RWPE2 (cell line): ENCODE data around the gene OPRL1.

ENCODE experiments used
- ATAC-seq: fragments of 200-7000 bp; cut with Tn5 transposase; 3 replicates; pipeline ENCODE4 v1.9.1; 2021; ENCODE audit warnings: low read depth
- DNase-seq: peaks from one replicate; pipeline ENCODE4 v3.0.0-alpha.2; 2020; ENCODE audit warnings: low spot score
- H3K27ac ChIP-seq: fragments of 450-650 bp; 2 replicates; pipeline ENCODE4 v1.5.1; 2017; ENCODE audit warnings: mild to moderate bottlenecking; ENCODE audit not compliant: poor library complexity, severe bottlenecking
- H3K27me3 ChIP-seq: fragments of 250-450 bp; sonication (Bioruptor Pico); 2 replicates; pipeline ENCODE4 v1.5.1; 2021; ENCODE audit warnings: mild to moderate bottlenecking, moderate library complexity; ENCODE audit not compliant: insufficient read depth, poor library complexity, severe bottlenecking
- H3K36me3 ChIP-seq: fragments of 250-450 bp; sonication (Bioruptor Pico); 2 replicates; pipeline ENCODE4 v1.5.1; 2020; ENCODE audit warnings: low read depth, mild to moderate bottlenecking, moderate library complexity
- H3K4me1 ChIP-seq: fragments of 250-450 bp; sonication (Bioruptor Pico); 2 replicates; pipeline ENCODE4 v1.5.1; 2021; ENCODE audit warnings: mild to moderate bottlenecking, moderate library complexity; ENCODE audit not compliant: insufficient read depth, poor library complexity, severe bottlenecking
- H3K4me3 ChIP-seq: fragments of 250-450 bp; sonication (Bioruptor Pico); 2 replicates; pipeline ENCODE4 v1.5.1; 2021; ENCODE audit warnings: mild to moderate bottlenecking, moderate library complexity; ENCODE audit not compliant: severe bottlenecking
- H3K9me3 ChIP-seq: fragments of 250-450 bp; sonication (Bioruptor Pico); 2 replicates; pipeline ENCODE4 v1.5.1; 2021; ENCODE audit warnings: mild to moderate bottlenecking, moderate library complexity; ENCODE audit not compliant: severe bottlenecking
- CTCF ChIP-seq: fragments of 450-650 bp; IDR thresholded peaks from one replicate; pipeline ENCODE4 v1.5.1; 2017; ENCODE audit warnings: mild to moderate bottlenecking, moderate library complexity; ENCODE audit not compliant: poor library complexity, severe bottlenecking

OPRL1 gene

GRCh38 chr20:64136004-64136710, 56.3 kb downstream of the OPRL1 start:
- Histone ChIP-seq H3K36me3 (no peaks in the 10 kb centered on the region), H3K4me1 (no peaks in the 10 kb centered on the region), H3K27me3 (peaks cover 5% of the 10 kb centered on the region), H3K9me3 (no peaks in the 10 kb centered on the region), H3K4me3 (no peak overlapping the region), H3K27ac (no peak overlapping the region)
- ATAC-seq (no peak), DNase-seq (peak; percentile 53)
- TF ChIP-seq CTCF = no peak

GRCh38 chr20:64137598-64138031, 57.7 kb downstream of the OPRL1 start:
- Histone ChIP-seq H3K27me3 (peaks cover 5% of the 10 kb centered on the region), H3K4me3 (no peak overlapping the region), H3K9me3 (no peaks in the 10 kb centered on the region), H3K27ac (no peak overlapping the region), H3K4me1 (no peaks in the 10 kb centered on the region), H3K36me3 (no peaks in the 10 kb centered on the region)
- TF ChIP-seq CTCF = no peak
- no peak for ATAC-seq
- peak; percentile 76 for DNase-seq

GRCh38 chr20:64138276-64138815, 58.5 kb downstream of the OPRL1 start:
- ATAC-seq = no peak
- Histone ChIP-seq H3K36me3 (no peaks in the 10 kb centered on the region), H3K27ac (no peak overlapping the region), H3K27me3 (peaks cover 5% of the 10 kb centered on the region), H3K4me3 (no peak overlapping the region), H3K4me1 (no peaks in the 10 kb centered on the region), H3K9me3 (no peaks in the 10 kb centered on the region)
- peak; percentile 77 for DNase-seq
- TF ChIP-seq CTCF = no peak

- DNase-seq = peak; percentile 79
- Histone ChIP-seq H3K27me3 (peaks cover under 1% of the 10 kb centered on the region), H3K9me3 (no peaks in the 10 kb centered on the region), H3K4me3 (no peak overlapping the region), H3K36me3 (no peaks in the 10 kb centered on the region), H3K27ac (no peak overlapping the region), H3K4me1 (no peaks in the 10 kb centered on the region)
- no peak for ATAC-seq
- TF ChIP-seq CTCF = no peak
These were observed 59.5 kb downstream of the OPRL1 start for GRCh38 chr20:64139199-64140060.
